Dedifferentiated amniotic fluid mesenchymal stem cell (primary cell): ENCODE results near the gene LUC7L.
"Not testable (repeated sequence)": the region's sequence is repeated elsewhere in the genome, so short reads cannot be mapped to it uniquely, and the experiment has no call there.

Experiments
- DNase-seq: peaks from one replicate; pipeline ENCODE4 v3.0.0-alpha.2; 2016; ENCODE audit errors: extremely low spot score

LUC7L gene

DNA sequence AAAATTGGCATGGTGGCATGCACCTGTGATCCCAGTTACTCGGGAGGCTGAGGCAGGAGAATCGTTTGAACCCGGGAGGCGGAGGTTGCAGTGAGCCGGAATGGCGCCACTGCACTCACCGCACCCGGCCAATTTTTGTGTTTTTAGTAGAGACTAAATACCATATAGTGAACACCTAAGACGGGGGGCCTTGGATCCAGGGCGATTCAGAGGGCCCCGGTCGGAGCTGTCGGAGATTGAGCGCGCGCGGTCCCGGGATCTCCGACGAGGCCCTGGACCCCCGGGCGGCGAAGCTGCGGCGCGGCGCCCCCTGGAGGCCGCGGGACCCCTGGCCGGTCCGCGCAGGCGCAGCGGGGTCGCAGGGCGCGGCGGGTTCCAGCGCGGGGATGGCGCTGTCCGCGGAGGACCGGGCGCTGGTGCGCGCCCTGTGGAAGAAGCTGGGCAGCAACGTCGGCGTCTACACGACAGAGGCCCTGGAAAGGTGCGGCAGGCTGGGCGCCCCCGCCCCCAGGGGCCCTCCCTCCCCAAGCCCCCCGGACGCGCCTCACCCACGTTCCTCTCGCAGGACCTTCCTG is 49.1 kb downstream of the LUC7L start, which contains the start of gene HBQ1:
TSS of gene HBQ1 (plus strand) at position 359 of the 575 bp plus-strand sequence. CDS start at position 387, 28 bp downstream.
- DNase-seq: no peak

DNA sequence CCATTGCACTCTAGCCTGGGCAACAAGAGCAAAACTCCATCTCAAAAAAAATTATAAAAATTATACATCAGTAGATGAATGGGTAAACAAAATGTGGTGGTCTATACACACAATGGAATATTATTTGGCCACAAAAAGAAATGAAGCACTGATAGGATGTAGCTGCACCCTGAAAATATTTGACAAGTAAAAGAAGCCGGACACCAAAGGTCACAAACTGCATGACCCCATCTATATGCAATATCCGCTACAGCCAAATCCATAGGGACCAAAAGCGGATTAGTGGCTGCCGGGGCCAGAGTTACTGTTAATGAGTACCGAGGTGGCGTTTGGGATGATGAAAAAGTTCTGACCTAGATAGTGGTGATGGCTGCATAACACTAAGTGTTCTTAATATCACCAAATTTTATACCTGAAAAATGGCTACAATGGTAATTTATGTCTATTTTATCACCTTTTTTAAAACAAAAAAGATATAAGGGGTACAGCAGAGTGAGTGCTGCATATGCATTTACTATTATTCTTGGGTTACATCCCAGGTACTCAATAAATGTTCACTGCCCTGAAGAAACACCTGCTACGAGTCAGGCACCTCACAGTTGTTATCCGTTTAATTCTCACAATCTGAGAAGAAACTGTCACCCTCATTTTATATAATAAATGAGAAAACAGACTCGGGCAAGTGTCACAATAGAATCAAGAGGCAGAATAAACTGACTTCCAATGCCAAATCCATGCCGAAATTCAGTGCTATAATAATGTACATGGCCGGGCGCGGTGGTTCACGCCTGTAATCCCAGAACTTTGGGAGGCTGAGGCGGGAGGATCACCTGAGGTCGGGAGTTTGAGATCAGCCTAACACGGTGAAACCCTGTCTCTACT is 49.8 kb downstream of the LUC7L start:
- DNase-seq: no peak

DNA sequence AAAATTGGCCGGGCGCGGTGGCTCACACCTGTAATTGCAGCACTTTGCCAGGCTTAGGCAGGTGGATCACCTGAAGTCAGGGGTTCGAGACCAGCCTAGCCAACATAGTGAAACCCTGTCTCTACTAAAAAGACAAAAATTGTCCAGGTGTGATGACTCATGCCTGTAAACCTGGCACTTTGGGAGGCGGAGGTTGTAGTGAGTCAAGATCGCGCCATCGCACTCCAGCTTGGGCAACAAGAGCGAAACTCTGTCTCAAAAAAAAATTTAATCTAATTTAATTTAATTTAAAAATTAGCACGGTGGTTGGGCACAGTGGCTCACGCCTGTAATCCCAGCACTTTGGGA is 50.6 kb downstream of the LUC7L start:
- no peak for DNase-seq

DNA sequence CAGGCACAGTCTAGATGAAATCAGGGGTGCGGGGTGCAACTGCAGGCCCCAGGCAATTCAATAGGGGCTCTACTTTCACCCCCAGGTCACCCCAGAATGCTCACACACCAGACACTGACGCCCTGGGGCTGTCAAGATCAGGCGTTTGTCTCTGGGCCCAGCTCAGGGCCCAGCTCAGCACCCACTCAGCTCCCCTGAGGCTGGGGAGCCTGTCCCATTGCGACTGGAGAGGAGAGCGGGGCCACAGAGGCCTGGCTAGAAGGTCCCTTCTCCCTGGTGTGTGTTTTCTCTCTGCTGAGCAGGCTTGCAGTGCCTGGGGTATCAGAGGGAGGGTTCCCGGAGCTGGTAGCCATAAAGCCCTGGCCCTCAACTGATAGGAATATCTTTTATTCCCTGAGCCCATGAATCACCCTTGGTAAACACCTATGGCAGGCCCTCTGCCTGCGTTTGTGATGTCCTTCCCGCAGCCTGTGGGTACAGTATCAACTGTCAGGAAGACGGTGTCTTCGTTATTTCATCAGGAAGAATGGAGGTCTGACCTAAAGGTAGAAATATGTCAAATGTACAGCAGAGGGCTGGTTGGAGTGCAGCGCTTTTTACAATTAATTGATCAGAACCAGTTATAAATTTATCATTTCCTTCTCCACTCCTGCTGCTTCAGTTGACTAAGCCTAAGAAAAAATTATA is 51.1 kb downstream of the LUC7L start:
- DNase-seq: no peak

DNA sequence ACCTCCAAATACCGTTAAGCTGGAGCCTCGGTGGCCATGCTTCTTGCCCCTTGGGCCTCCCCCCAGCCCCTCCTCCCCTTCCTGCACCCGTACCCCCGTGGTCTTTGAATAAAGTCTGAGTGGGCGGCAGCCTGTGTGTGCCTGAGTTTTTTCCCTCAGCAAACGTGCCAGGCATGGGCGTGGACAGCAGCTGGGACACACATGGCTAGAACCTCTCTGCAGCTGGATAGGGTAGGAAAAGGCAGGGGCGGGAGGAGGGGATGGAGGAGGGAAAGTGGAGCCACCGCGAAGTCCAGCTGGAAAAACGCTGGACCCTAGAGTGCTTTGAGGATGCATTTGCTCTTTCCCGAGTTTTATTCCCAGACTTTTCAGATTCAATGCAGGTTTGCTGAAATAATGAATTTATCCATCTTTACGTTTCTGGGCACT is 51.8 kb downstream of the LUC7L start:
- no peak for DNase-seq

DNA sequence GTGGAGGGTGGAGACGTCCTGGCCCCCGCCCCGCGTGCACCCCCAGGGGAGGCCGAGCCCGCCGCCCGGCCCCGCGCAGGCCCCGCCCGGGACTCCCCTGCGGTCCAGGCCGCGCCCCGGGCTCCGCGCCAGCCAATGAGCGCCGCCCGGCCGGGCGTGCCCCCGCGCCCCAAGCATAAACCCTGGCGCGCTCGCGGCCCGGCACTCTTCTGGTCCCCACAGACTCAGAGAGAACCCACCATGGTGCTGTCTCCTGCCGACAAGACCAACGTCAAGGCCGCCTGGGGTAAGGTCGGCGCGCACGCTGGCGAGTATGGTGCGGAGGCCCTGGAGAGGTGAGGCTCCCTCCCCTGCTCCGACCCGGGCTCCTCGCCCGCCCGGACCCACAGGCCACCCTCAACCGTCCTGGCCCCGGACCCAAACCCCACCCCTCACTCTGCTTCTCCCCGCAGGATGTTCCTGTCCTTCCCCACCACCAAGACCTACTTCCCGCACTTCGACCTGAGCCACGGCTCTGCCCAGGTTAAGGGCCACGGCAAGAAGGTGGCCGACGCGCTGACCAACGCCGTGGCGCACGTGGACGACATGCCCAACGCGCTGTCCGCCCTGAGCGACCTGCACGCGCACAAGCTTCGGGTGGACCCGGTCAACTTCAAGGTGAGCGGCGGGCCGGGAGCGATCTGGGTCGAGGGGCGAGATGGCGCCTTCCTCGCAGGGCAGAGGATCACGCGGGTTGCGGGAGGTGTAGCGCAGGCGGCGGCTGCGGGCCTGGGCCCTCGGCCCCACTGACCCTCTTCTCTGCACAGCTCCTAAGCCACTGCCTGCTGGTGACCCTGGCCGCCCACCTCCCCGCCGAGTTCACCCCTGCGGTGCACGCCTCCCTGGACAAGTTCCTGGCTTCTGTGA is 52.5 kb downstream of the LUC7L start, which contains the start of gene HBA1:
TSS of gene HBA1 (plus strand) at position 204 of the 906 bp plus-strand sequence. CDS start at position 241, 37 bp downstream.
- DNase-seq: not testable (repeated sequence)

DNA sequence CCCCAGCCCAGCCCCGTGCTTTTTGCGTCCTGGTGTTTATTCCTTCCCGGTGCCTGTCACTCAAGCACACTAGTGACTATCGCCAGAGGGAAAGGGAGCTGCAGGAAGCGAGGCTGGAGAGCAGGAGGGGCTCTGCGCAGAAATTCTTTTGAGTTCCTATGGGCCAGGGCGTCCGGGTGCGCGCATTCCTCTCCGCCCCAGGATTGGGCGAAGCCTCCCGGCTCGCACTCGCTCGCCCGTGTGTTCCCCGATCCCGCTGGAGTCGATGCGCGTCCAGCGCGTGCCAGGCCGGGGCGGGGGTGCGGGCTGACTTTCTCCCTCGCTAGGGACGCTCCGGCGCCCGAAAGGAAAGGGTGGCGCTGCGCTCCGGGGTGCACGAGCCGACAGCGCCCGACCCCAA is 53.2 kb downstream of the LUC7L start:
- not testable (repeated sequence) for DNase-seq

DNA sequence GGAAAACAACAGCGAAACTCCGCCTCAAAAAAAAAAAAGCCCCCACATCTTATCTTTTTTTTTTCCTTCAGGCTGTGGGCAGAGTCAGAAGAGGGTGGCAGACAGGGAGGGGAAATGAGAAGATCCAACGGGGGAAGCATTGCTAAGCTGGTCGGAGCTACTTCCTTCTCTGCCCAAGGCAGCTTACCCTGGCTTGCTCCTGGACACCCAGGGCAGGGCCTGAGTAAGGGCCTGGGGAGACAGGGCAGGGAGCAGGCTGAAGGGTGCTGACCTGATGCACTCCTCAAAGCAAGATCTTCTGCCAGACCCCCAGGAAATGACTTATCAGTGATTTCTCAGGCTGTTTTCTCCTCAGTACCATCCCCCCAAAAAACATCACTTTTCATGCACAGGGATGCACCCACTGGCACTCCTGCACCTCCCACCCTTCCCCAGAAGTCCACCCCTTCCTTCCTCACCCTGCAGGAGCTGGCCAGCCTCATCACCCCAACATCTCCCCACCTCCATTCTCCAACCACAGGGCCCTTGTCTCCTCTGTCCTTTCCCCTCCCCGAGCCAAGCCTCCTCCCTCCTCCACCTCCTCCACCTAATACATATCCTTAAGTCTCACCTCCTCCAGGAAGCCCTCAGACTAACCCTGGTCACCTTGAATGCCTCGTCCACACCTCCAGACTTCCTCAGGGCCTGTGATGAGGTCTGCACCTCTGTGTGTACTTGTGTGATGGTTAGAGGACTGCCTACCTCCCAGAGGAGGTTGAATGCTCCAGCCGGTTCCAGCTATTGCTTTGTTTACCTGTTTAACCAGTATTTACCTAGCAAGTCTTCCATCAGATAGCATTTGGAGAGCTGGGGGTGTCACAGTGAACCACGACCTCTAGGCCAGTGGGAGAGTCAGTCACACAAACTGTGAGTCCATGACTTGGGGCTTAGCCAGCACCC is 54.0 kb downstream of the LUC7L start:
- DNase-seq: no peak

DNA sequence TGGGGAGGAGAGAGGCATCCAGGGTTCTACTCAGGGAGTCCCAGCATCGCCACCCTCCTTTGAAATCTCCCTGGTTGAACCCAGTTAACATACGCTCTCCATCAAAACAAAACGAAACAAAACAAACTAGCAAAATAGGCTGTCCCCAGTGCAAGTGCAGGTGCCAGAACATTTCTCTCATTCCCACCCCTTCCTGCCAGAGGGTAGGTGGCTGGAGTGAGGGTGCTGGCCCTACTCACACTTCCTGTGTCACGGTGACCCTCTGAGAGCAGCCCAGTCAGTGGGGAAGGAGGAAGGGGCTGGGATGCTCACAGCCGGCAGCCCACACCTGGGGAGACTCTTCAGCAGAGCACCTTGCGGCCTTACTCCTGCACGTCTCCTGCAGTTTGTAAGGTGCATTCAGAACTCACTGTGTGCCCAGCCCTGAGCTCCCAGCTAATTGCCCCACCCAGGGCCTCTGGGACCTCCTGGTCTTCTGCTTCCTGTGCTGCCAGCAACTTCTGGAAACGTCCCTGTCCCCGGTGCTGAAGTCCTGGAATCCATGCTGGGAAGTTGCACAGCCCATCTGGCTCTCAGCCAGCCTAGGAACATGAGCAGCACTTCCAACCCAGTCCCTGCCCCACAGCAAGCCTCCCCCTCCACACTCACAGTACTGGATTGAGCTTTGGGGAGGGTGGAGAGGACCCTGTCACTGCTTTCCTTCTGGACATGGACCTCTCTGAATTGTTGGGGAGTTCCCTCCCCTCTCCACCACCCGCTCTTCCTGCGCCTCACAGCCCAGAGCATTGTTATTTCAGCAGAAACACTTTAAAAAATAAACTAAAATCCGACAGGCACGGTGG is 55.1 kb downstream of the LUC7L start:
- DNase-seq: not testable (repeated sequence)

DNA sequence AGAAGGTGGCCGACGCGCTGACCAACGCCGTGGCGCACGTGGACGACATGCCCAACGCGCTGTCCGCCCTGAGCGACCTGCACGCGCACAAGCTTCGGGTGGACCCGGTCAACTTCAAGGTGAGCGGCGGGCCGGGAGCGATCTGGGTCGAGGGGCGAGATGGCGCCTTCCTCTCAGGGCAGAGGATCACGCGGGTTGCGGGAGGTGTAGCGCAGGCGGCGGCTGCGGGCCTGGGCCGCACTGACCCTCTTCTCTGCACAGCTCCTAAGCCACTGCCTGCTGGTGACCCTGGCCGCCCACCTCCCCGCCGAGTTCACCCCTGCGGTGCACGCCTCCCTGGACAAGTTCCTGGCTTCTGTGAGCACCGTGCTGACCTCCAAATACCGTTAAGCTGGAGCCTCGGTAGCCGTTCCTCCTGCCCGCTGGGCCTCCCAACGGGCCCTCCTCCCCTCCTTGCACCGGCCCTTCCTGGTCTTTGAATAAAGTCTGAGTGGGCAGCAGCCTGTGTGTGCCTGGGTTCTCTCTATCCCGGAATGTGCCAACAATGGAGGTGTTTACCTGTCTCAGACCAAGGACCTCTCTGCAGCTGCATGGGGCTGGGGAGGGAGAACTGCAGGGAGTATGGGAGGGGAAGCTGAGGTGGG is 55.9 kb downstream of the LUC7L start:
- DNase-seq: not testable (repeated sequence)

DNA sequence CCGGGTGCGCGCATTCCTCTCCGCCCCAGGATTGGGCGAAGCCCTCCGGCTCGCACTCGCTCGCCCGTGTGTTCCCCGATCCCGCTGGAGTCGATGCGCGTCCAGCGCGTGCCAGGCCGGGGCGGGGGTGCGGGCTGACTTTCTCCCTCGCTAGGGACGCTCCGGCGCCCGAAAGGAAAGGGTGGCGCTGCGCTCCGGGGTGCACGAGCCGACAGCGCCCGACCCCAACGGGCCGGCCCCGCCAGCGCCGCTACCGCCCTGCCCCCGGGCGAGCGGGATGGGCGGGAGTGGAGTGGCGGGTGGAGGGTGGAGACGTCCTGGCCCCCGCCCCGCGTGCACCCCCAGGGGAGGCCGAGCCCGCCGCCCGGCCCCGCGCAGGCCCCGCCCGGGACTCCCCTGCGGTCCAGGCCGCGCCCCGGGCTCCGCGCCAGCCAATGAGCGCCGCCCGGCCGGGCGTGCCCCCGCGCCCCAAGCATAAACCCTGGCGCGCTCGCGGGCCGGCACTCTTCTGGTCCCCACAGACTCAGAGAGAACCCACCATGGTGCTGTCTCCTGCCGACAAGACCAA is 56.8 kb downstream of the LUC7L start, which contains the start of gene HBA2:
TSS of gene HBA2 (plus strand) at position 503 of the 568 bp plus-strand sequence. CDS start at position 540, 37 bp downstream.
- DNase-seq: not testable (repeated sequence)

DNA sequence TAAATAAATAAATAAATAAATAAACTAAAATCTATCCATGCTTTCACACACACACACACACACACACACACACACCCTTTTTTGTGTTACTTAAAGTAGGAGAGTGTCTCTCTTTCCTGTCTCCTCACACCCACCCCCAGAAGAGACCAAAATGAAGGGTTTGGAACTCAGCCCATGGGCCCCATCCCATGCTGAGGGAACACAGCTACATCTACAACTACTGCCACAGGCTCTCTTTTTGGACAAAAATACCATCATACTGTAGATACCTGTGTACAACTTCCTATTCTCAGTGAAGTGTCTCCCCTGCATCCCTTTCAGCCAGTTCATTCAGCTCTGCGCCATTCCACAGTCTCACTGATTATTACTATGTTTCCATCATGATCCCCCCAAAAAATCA is 58.5 kb downstream of the LUC7L start:
- DNase-seq: no peak

DNA sequence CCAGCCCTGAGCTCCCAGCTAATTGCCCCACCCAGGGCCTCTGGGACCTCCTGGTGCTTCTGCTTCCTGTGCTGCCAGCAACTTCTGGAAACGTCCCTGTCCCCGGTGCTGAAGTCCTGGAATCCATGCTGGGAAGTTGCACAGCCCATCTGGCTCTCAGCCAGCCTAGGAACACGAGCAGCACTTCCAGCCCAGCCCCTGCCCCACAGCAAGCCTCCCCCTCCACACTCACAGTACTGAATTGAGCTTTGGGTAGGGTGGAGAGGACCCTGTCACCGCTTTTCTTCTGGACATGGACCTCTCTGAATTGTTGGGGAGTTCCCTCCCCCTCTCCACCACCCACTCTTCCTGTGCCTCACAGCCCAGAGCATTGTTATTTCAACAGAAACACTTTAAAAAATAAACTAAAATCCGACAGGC is 59.2 kb downstream of the LUC7L start:
- not testable (repeated sequence) for DNase-seq

DNA sequence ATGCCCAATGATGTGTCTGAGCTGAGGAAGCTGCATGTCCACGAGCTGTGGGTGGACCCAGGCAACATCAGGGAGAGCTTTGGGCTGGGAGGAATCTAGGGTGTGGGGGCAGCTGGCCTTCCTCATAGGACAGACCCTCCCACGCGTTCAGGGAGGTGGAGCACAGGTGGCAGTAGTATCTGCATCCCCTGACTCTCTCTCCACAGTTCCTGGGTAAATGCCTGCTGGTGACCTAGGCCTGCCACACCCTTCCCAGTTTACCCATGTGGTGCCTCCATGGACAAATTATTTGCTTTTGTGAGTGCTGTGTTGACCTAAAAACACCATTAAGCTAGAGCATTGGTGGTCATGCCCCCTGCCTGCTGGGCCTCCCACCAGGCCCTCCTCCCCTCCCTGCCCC is 60.2 kb downstream of the LUC7L start:
- no peak for DNase-seq

DNA sequence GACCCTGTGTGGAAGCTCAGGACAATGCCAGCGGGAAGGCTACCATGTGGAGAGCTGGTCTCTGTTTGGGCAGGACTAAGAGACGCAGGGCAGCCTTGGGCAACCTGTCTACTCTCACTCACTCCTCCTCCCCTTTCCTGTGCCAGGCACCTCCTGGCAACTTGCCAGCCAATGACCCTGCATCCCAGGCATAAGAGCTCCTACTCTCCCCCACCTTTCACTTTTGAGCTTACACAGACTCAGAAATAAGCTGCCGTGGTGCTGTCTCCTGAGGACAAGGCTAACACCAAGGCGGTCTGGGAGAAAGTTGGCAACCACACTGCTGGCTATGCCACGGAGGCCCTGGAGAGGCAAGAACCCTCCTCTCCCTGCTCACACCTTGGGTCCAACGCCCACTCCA is 60.8 kb downstream of the LUC7L start:
- DNase-seq: no peak

DNA sequence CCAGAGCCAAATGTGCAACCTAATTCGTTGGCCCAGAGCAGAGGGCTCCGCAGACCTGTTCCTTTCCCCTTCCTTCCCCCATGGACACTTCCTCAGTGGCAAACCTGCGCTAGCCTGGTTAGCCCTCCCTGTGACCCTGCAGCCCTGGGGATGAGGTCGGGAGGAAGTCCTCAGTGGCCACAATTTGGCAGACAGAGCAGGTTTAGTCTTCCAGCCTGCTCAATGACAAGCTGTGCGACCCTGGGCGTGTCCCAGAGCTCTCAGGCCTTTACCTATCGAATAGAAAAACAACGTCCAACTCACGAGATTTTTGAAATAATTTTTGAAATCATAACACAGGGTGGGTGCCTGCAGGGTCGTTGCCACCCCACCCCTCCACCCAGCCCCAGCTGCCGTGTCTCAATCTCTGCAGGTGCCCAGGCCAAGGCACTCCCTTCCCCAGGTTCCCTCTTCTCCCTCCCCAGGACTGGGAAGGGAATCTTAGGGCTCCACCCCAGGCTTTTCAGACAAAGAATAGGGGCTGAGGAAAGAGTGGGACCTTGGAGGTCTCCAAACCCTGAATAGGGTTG is 62.0 kb downstream of the LUC7L start:
- DNase-seq: no peak

DNA sequence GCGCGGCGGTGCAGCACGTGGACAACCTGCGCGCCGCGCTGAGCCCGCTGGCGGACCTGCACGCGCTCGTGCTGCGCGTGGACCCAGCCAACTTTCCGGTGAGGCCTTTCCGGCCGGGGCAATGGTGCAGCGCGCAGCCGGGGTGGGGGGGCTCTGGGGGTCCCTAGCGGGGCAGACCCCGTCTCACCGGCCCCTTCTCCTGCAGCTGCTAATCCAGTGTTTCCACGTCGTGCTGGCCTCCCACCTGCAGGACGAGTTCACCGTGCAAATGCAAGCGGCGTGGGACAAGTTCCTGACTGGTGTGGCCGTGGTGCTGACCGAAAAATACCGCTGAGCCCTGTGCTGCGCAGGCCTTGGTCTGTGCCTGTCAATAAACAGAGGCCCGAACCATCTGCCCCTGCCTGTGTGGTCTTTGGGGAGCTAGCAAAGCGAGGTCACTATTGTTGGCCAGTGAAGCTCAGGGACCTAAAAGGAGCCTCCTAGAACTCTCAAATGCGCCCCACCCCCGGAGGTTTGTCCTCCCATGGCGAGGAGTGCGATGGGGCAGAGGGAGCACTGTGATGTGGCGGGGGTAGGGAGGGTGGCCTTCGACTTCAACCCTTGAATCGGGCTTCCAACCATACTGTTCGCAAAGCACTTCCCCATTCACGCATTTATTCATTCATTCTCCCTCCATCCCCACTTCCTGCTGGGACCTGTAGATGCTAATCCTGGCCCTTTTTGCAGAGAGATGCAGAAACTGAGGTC is 62.7 kb downstream of the LUC7L start:
- DNase-seq: no peak
